ENCODE data around the gene TMEM41B. TPM values are rescaled to one million over a fixed set of nuclear protein-coding genes. Genes with fewer than 3 reads are reported as not detected.
"Not testable (repeated sequence)": the region's sequence is repeated elsewhere in the genome, so short reads cannot be mapped to it uniquely, and the experiment has no call there.

TMEM41B gene
- polyA plus RNA-seq, 3 donors = 5.5 to 11.3 (median 5.9) TPM

GRCh38 chr11:9360862-9361622, 46.6 kb upstream of the TMEM41B start:
- not testable (repeated sequence) for H3K27me3 Mint-ChIP-seq (ENCODE audit: low read depth in 3 of 3); H3K79me2 ChIP-seq (ENCODE audit: insufficient read depth, low read length); H3K36me3 ChIP-seq (replicated peaks in 1 of 2; ENCODE audit: control insufficient read depth in 1 of 2, insufficient read depth in 2 of 2, low read length in 2 of 2); H2AFZ ChIP-seq (ENCODE audit: insufficient read depth, low read depth, low read length, poor library complexity, severe bottlenecking); H3K9ac ChIP-seq (ENCODE audit: insufficient read depth, low read length, poor library complexity, severe bottlenecking); H3K36me3 Mint-ChIP-seq; H4K20me1 ChIP-seq (ENCODE audit: insufficient read depth, low read length); H3K27me3 ChIP-seq (ENCODE audit: control insufficient read depth in 2 of 2, insufficient read depth in 2 of 2, low read length in 2 of 2); H3K4me3 Mint-ChIP-seq; H3K9me3 ChIP-seq (replicated peaks in 1 of 2; ENCODE audit: control insufficient read depth in 1 of 2, insufficient read depth in 1 of 2, low read length in 2 of 2); H3K27ac Mint-ChIP-seq; H3K27ac ChIP-seq (ENCODE audit: low read depth in 1 of 2, low read length in 2 of 2); DNase-seq; H3K9me3 Mint-ChIP-seq; H3K4me3 ChIP-seq (replicated peaks in 1 of 3; ENCODE audit: low read depth in 2 of 3, low read length in 3 of 3); H3K4me2 ChIP-seq (replicated peaks; ENCODE audit: extremely low read depth, low read length, poor library complexity, severe bottlenecking)
- WGBS (ENCODE audit: insufficient coverage) = no CpG with 5 or more reads among the region's 13 CpGs
- intact Hi-C loops (cut with micrococcal nuclease) = loop anchor here (5.0 kb wide), 1 partner anchor 44 kb away; no protein-coding TSS in a partner anchor
- H3K4me1 ChIP-seq (ENCODE audit: control insufficient read depth in 1 of 2, insufficient read depth in 2 of 2, low read length in 2 of 2) = peaks cover 12 to 15% of the 10 kb centered on the region in 2 donors
- peaks cover 18% of the 10 kb centered on the region for H3K4me1 Mint-ChIP-seq

- 98% methylated on average over 4 of the region's 4 CpGs for WGBS (ENCODE audit: insufficient coverage)
- no peaks in the 10 kb centered on the region for H3K36me3 ChIP-seq (replicated peaks in 1 of 2; ENCODE audit: control insufficient read depth in 1 of 2, insufficient read depth in 2 of 2, low read length in 2 of 2)
- no peaks in the 10 kb centered on the region for H4K20me1 ChIP-seq (ENCODE audit: insufficient read depth, low read length)
- no peaks in the 10 kb centered on the region for H3K79me2 ChIP-seq (ENCODE audit: insufficient read depth, low read length)
- DNase-seq = no peak
- no peaks in the 10 kb centered on the region for H3K27me3 ChIP-seq (ENCODE audit: control insufficient read depth in 2 of 2, insufficient read depth in 2 of 2, low read length in 2 of 2)
- H3K4me1 Mint-ChIP-seq = peaks cover 4% of the 10 kb centered on the region
- no peaks in the 10 kb centered on the region for H3K36me3 Mint-ChIP-seq
- no peak overlapping the region for H3K9ac ChIP-seq (ENCODE audit: insufficient read depth, low read length, poor library complexity, severe bottlenecking)
- H3K4me2 ChIP-seq (replicated peaks; ENCODE audit: extremely low read depth, low read length, poor library complexity, severe bottlenecking) = no peak overlapping the region
- H3K4me1 ChIP-seq (ENCODE audit: control insufficient read depth in 1 of 2, insufficient read depth in 2 of 2, low read length in 2 of 2) = no peaks in the 10 kb centered on the region
- H3K4me3 ChIP-seq (replicated peaks in 1 of 3; ENCODE audit: low read depth in 2 of 3, low read length in 3 of 3) = no peak overlapping the region
- peaks cover 0 to 1% (median 0%) of the 10 kb centered on the region in 3 donors for H3K27me3 Mint-ChIP-seq (ENCODE audit: low read depth in 3 of 3)
- H3K9me3 Mint-ChIP-seq = no peaks in the 10 kb centered on the region
- H2AFZ ChIP-seq (ENCODE audit: insufficient read depth, low read depth, low read length, poor library complexity, severe bottlenecking) = no peak overlapping the region
- no peaks in the 10 kb centered on the region for H3K9me3 ChIP-seq (replicated peaks in 1 of 2; ENCODE audit: control insufficient read depth in 1 of 2, insufficient read depth in 1 of 2, low read length in 2 of 2)
- TF ChIP-seq CTCF (IDR thresholded peaks at IDR 0.05) = no peak
- no peak overlapping the region for H3K27ac ChIP-seq (ENCODE audit: low read depth in 1 of 2, low read length in 2 of 2)
- H3K4me3 Mint-ChIP-seq = no peak overlapping the region
- no peak overlapping the region for H3K27ac Mint-ChIP-seq
- intact Hi-C loops (cut with micrococcal nuclease) = no loop called here
Observed at GRCh38 chr11:9357041-9357440, 42.6 kb upstream of the TMEM41B start.
